ENCODE measurements around the gene CRACR2B.

DNA sequence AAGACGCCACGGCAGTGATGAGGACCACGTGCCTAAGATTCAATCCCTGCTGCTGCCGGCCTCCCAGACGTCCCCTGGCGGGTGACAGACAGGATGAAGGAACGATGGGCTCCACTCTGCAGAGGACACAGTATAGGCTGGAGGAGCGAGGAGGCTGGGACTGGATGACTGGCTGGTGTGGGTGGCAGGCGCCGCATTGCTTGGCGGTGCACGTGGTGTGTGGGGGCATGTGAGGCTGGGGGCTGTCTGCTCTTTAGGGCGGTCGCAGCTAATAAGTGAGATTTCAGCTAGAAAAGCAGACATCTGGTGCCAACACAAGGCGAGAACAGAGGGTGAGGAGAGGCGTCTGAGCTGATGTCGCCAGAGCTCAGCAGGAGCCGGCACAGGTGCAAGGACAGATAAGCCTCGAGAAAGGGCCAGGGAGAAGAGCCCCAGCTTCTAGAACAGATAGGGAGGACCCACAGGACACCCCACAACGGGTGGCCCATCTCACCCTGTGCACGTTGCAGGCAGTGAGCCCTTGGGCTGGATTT is 48.1 kb downstream of the CRACR2B start:
- TF ChIP-seq TAF1 (IDR thresholded peaks at IDR 0.05; ENCODE audit: borderline replicate concordance, insufficient read depth, low read length): no peak
- no peak for TF ChIP-seq POLR2AphosphoS5 (IDR thresholded peaks at IDR 0.05; ENCODE audit: low read depth, low read length)

All from PFSK-1 (cell line).